WTC11 (cell line): ENCODE data around the gene SLC26A5. TPM values are rescaled to one million over a fixed set of nuclear protein-coding genes. Genes with fewer than 3 reads are reported as not detected.
"Not testable (repeated sequence)": the region's sequence is repeated elsewhere in the genome, so short reads cannot be mapped to it uniquely, and the experiment has no call there.

ENCODE experiments used
- ATAC-seq: fragments of 200-7000 bp; cut with Tn5 transposase; 2 replicates; pipeline ENCODE4 v1.10.0; 2021; ENCODE audit warnings: mild to moderate bottlenecking, moderate library complexity
- CTCF ChIA-PET: fragments of 300-600 bp; sonication (Branson Sonifier 250); formaldehyde crosslinking; loops from one replicate; lab custom pipeline; 2021; ENCODE audit warnings: antibody characterized with exemption; lab: Charles Lee
- POLR2A ChIA-PET: fragments of 350-600 bp; sonication (Branson Sonifier 250); formaldehyde crosslinking; loops from one replicate; lab custom pipeline; 2021; ENCODE audit warnings: antibody characterized with exemption; lab: Charles Lee
- DNase-seq: peaks from one replicate; pipeline ENCODE4 v3.0.0; 2021; ENCODE audit warnings: low spot score
- H3K27ac Mint-ChIP-seq: 2 replicates; pipeline ENCODE4 v1.8.0; 2021; ENCODE audit warnings: mixed read lengths
- H3K27me3 Mint-ChIP-seq: 2 replicates; pipeline ENCODE4 v1.8.0; 2021; ENCODE audit warnings: low read depth, mild to moderate bottlenecking, moderate library complexity, mixed read lengths
- H3K36me3 Mint-ChIP-seq: 2 replicates; pipeline ENCODE4 v1.8.0; 2021; ENCODE audit warnings: mixed read lengths
- H3K4me1 Mint-ChIP-seq: 2 replicates; pipeline ENCODE4 v1.8.0; 2022; ENCODE audit warnings: mixed read lengths
- H3K4me3 Mint-ChIP-seq: 2 replicates; pipeline ENCODE4 v1.8.0; 2021; ENCODE audit warnings: mild to moderate bottlenecking, moderate library complexity, mixed read lengths
- H3K9me3 Mint-ChIP-seq: 2 replicates; pipeline ENCODE4 v1.8.0; 2021; ENCODE audit warnings: mixed read lengths
- ATF1 ChIP-seq: sonication (generic); formaldehyde crosslinking; IDR thresholded peaks from 2 replicates; pipeline ENCODE4 v1.8.1; 2023; ENCODE audit warnings: mild to moderate bottlenecking, moderate library complexity, missing genetic modification reagents
- ATF3 ChIP-seq: sonication (generic); formaldehyde crosslinking; conservative IDR thresholded peaks from 2 replicates; pipeline ENCODE4 v1.8.1; 2022; ENCODE audit warnings: mild to moderate bottlenecking, missing genetic modification reagents
- GABPB1 ChIP-seq: sonication (generic); formaldehyde crosslinking; IDR thresholded peaks from 2 replicates; pipeline ENCODE4 v1.8.1; 2023; ENCODE audit warnings: mild to moderate bottlenecking, missing genetic modification reagents
- JAZF1 ChIP-seq: fragments of 250-450 bp; sonication (Bioruptor Pico); IDR thresholded peaks from 2 replicates; pipeline ENCODE4 v1.9.0; 2021; ENCODE audit warnings: moderate library complexity, mild to moderate bottlenecking, inconsistent platforms
- NFE2L1 ChIP-seq: sonication (generic); formaldehyde crosslinking; IDR thresholded peaks from 2 replicates; pipeline ENCODE4 v1.8.1; 2023; ENCODE audit warnings: missing genetic modification reagents
- NR3C1 ChIP-seq: sonication (generic); formaldehyde crosslinking; conservative IDR thresholded peaks from 2 replicates; pipeline ENCODE4 v1.8.1; 2023; ENCODE audit warnings: low read depth, mild to moderate bottlenecking, missing genetic modification reagents
- PRRX2 ChIP-seq: fragments of 250-450 bp; sonication (Bioruptor Pico); IDR thresholded peaks from 2 replicates; pipeline ENCODE4 v1.8.0; 2021; ENCODE audit warnings: mild to moderate bottlenecking
- TEAD1 ChIP-seq: sonication (generic); formaldehyde crosslinking; IDR thresholded peaks from 2 replicates; pipeline ENCODE4 v1.8.0; 2022; ENCODE audit warnings: mild to moderate bottlenecking, missing genetic modification reagents
- ZNF317 ChIP-seq: sonication (generic); formaldehyde crosslinking; IDR thresholded peaks from 2 replicates; pipeline ENCODE4 v1.8.1; 2023; ENCODE audit warnings: low read depth, mild to moderate bottlenecking, moderate library complexity, missing genetic modification reagents, borderline replicate concordance
- total RNA-seq: library from RNA; stranded (reverse); gene quantifications from 3 replicates; pipeline ENCODE4 v1.2.3, GENCODE V29; 2021
- TF ChIP-seq, protein P1 (sequence below): sonication (generic); formaldehyde crosslinking; IDR thresholded peaks from 2 replicates; pipeline ENCODE4 v1.8.1; 2022; ENCODE audit warnings: low read depth, missing genetic modification reagents, borderline replicate concordance
- TF ChIP-seq, protein P2 (sequence below): fragments of 250-450 bp; sonication (Bioruptor Pico); IDR thresholded peaks from 2 replicates; pipeline ENCODE4 v1.9.0; 2021; ENCODE audit warnings: mild to moderate bottlenecking, borderline replicate concordance
- TF ChIP-seq, protein P3 (sequence below): fragments of 200-600 bp; IDR thresholded peaks from 2 replicates; pipeline ENCODE4 v1.8.0; 2022; ENCODE audit warnings: antibody characterized with exemption

The SLC26A5 gene
- total RNA-seq, 1 experiment from 2014 or later, result 0.15 TPM

GRCh38 chr7:103412151-103412550 lies 33.9 kb downstream of the SLC26A5 start:
- Mint-ChIP-seq H3K9me3 (peaks cover 7% of the 10 kb centered on the region; the same call in 1 of the 2 replicates), H3K4me3 (no peak overlapping the region), H3K36me3 (no peaks in the 10 kb centered on the region), H3K27me3 (no peaks in the 10 kb centered on the region), H3K4me1 (peaks cover 2% of the 10 kb centered on the region; the same call in 1 of the 2 replicates), H3K27ac (no peak overlapping the region)
- CTCF ChIA-PET, result no interaction called here
- TF ChIP-seq ATF3 (CRISPR knock-in tag) (no peak), NFE2L1 (CRISPR knock-in tag) (no peak), NR3C1 (CRISPR knock-in tag) (no peak), ATF1 (CRISPR knock-in tag) (no peak), ZNF317 (no peak), TEAD1 (CRISPR knock-in tag) (no peak), JAZF1 (CRISPR knock-in tag) (no peak), PRRX2 (no peak)
- TF ChIP-seq, protein P1, sequence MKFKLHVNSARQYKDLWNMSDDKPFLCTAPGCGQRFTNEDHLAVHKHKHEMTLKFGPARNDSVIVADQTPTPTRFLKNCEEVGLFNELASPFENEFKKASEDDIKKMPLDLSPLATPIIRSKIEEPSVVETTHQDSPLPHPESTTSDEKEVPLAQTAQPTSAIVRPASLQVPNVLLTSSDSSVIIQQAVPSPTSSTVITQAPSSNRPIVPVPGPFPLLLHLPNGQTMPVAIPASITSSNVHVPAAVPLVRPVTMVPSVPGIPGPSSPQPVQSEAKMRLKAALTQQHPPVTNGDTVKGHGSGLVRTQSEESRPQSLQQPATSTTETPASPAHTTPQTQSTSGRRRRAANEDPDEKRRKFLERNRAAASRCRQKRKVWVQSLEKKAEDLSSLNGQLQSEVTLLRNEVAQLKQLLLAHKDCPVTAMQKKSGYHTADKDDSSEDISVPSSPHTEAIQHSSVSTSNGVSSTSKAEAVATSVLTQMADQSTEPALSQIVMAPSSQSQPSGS, result no peak
- TF ChIP-seq, protein P2, sequence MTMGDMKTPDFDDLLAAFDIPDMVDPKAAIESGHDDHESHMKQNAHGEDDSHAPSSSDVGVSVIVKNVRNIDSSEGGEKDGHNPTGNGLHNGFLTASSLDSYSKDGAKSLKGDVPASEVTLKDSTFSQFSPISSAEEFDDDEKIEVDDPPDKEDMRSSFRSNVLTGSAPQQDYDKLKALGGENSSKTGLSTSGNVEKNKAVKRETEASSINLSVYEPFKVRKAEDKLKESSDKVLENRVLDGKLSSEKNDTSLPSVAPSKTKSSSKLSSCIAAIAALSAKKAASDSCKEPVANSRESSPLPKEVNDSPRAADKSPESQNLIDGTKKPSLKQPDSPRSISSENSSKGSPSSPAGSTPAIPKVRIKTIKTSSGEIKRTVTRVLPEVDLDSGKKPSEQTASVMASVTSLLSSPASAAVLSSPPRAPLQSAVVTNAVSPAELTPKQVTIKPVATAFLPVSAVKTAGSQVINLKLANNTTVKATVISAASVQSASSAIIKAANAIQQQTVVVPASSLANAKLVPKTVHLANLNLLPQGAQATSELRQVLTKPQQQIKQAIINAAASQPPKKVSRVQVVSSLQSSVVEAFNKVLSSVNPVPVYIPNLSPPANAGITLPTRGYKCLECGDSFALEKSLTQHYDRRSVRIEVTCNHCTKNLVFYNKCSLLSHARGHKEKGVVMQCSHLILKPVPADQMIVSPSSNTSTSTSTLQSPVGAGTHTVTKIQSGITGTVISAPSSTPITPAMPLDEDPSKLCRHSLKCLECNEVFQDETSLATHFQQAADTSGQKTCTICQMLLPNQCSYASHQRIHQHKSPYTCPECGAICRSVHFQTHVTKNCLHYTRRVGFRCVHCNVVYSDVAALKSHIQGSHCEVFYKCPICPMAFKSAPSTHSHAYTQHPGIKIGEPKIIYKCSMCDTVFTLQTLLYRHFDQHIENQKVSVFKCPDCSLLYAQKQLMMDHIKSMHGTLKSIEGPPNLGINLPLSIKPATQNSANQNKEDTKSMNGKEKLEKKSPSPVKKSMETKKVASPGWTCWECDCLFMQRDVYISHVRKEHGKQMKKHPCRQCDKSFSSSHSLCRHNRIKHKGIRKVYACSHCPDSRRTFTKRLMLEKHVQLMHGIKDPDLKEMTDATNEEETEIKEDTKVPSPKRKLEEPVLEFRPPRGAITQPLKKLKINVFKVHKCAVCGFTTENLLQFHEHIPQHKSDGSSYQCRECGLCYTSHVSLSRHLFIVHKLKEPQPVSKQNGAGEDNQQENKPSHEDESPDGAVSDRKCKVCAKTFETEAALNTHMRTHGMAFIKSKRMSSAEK (CRISPR knock-in tag), result no peak
- TF ChIP-seq, protein P3, sequence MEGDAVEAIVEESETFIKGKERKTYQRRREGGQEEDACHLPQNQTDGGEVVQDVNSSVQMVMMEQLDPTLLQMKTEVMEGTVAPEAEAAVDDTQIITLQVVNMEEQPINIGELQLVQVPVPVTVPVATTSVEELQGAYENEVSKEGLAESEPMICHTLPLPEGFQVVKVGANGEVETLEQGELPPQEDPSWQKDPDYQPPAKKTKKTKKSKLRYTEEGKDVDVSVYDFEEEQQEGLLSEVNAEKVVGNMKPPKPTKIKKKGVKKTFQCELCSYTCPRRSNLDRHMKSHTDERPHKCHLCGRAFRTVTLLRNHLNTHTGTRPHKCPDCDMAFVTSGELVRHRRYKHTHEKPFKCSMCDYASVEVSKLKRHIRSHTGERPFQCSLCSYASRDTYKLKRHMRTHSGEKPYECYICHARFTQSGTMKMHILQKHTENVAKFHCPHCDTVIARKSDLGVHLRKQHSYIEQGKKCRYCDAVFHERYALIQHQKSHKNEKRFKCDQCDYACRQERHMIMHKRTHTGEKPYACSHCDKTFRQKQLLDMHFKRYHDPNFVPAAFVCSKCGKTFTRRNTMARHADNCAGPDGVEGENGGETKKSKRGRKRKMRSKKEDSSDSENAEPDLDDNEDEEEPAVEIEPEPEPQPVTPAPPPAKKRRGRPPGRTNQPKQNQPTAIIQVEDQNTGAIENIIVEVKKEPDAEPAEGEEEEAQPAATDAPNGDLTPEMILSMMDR, result no peak
- no peak for ATAC-seq
- DNase-seq, result no peak
- POLR2A ChIA-PET, result interaction anchor here (0.7 kb wide), 1 partner anchor 84 kb away, joined by 4 read pairs; no protein-coding TSS in a partner anchor

- H3K27ac Mint-ChIP-seq, H3K27me3 Mint-ChIP-seq, H3K36me3 Mint-ChIP-seq, POLR2A ChIA-PET, H3K4me1 Mint-ChIP-seq: not testable (repeated sequence)
- CTCF ChIA-PET, result interaction anchor here (0.6 to 1.4 kb wide), 5 partner anchors 9 to 55 kb away, joined by 3 to 6 read pairs (median 3); no protein-coding TSS in a partner anchor
- TF ChIP-seq GABPB1, result 0 out of 2 replicates have a peak, but pooled peaks have one; percentile 15
- TF ChIP-seq, all 79 proteins: peak for 1; not testable (repeated sequence) for 78
- ATAC-seq, H3K4me3 Mint-ChIP-seq: not testable (repeated sequence)
- DNase-seq, result peak; percentile 12
- H3K9me3 Mint-ChIP-seq, result peaks cover 17% of the 10 kb centered on the region
Observed at GRCh38 chr7:103405789-103406613, 40.0 kb downstream of the SLC26A5 start.

DNA sequence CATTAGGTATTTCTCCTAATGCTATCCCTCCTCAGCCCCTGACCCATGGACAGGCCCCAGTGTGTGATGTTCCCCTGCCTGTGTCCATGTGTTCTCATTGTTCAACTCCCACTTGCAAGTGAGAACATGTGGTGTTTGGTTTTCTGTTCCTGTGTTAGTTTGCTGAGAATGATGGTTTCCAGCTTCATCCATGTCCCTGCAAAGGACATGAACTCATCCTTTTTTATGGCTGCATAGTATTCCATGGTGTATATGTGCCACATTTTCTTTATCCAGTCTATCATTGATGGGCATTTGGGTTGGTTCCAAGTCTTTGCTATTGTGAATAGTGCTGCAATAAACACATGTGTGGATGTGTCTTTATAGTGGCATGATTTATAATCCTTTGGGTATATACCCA lies 46.3 kb downstream of the SLC26A5 start:
- DNase-seq, H3K36me3 Mint-ChIP-seq, H3K4me3 Mint-ChIP-seq, POLR2A ChIA-PET, H3K4me1 Mint-ChIP-seq, CTCF ChIA-PET, ATAC-seq, H3K27me3 Mint-ChIP-seq, H3K27ac Mint-ChIP-seq: not testable (repeated sequence)
- H3K9me3 Mint-ChIP-seq, result peaks cover 25% of the 10 kb centered on the region
